HCT116 (cell line): Measurements from ENCODE around the gene RREB1. TPM values are rescaled to one million over a fixed set of nuclear protein-coding genes. Genes with fewer than 3 reads are reported as not detected.

Experiments used
- ATAC-seq: fragments of 200-7000 bp; cut with Tn5 transposase; 2 replicates; pipeline ENCODE4 v1.9.1; 2020; ENCODE audit warnings: mild to moderate bottlenecking, moderate library complexity
- BruUV-seq: library from RNA; stranded (reverse); fragments of 400-500 nt; replicated peaks from 2 replicates; lab custom pipeline; 2021; lab: Mats Ljungman, UMichigan
- CTCF ChIA-PET: fragments of 300-600 bp; sonication (Branson Sonifier 250); formaldehyde crosslinking; loops from one replicate; lab custom pipeline; 2021; ENCODE audit warnings: antibody characterized with exemption; lab: Charles Lee
- POLR2A ChIA-PET: fragments of 300-600, 350-600 bp; sonication (Branson Sonifier 250); formaldehyde crosslinking; loops from one replicate; lab custom pipeline; 2021; ENCODE audit warnings: antibody characterized with exemption; lab: Charles Lee
- RAD21 ChIA-PET, 2 experiments: fragments of 300-600 bp; sonication (Branson Sonifier 250); formaldehyde crosslinking; loops; one replicate each; lab custom pipeline; 2023; ENCODE audit warnings: low total read pairs in 2 of 2; ENCODE audit not compliant: uncharacterized antibody in 2 of 2, unreplicated experiment in 2 of 2, low non-redundant PET in 1 of 2; lab: Charles Lee
- DNase-seq: peaks from one replicate; pipeline ENCODE4 v3.0.0-alpha.2; 2010; ENCODE audit warnings: low read depth, low spot score
- H2AFZ ChIP-seq: fragments of 200-600 bp; shearing (Covaris generic), sonication (generic); 2 replicates; pipeline ENCODE4 v1.6.1; 2017; ENCODE audit warnings: low read depth, mixed run types, mixed read lengths, antibody characterized with exemption, low read length; ENCODE audit not compliant: poor library complexity, severe bottlenecking
- H3K27ac ChIP-seq: 2 replicates; pipeline ENCODE4 v1.5.1; 2012; ENCODE audit warnings: low read depth, low read length
- H3K27me3 ChIP-seq: fragments of 200-600 bp; sonication (generic); 2 replicates; pipeline ENCODE4 v1.6.1; 2016; ENCODE audit warnings: mixed run types, low read length, mixed read lengths; ENCODE audit not compliant: insufficient read depth
- H3K36me3 ChIP-seq, 2 experiments: fragments of 200-500 bp in 1 of 2; fragments of 200-600 bp in 1 of 2; sonication (Bioruptor generic) in 1 of 2; sonication (generic) in 1 of 2; 2 replicates each; pipeline versions ENCODE4 v1.5.1 to v1.6.1; 2014 to 2016; ENCODE audit warnings: low read length in 2 of 2, inconsistent platforms in 1 of 2, mixed read lengths in 1 of 2, mixed run types in 1 of 2; ENCODE audit not compliant: insufficient read depth in 2 of 2, control insufficient read depth in 1 of 2
- H3K4me1 ChIP-seq, 2 experiments: fragments of 200-600 bp in 1 of 2; sonication (generic) in 1 of 2; 2 replicates each; pipeline versions ENCODE4 v1.5.1 to v1.6.1; 2012 to 2017; ENCODE audit warnings: low read length in 2 of 2, inconsistent platforms in 1 of 2, mild to moderate bottlenecking in 1 of 2, mixed read lengths in 1 of 2, mixed run types in 1 of 2, moderate library complexity in 1 of 2; ENCODE audit not compliant: insufficient read depth in 2 of 2, control insufficient read depth in 1 of 2
- H3K4me2 ChIP-seq: fragments of 200-600 bp; sonication (generic); 2 replicates; pipeline ENCODE4 v1.6.1; 2017; ENCODE audit warnings: mixed run types, low read length, mixed read lengths
- H3K4me3 ChIP-seq, 2 experiments: fragments of 200-600 bp in 1 of 2; sonication (generic) in 1 of 2; replicated peaks in 1 of 2; 2 replicates each; pipeline ENCODE4 v1.5.1; 2011 to 2016; ENCODE audit warnings: low read length in 2 of 2, control low read depth in 1 of 2, low read depth in 1 of 2, mild to moderate bottlenecking in 1 of 2, mixed read lengths in 1 of 2, mixed run types in 1 of 2
- H3K79me2 ChIP-seq: fragments of 200-600 bp; sonication (generic); 2 replicates; pipeline ENCODE4 v1.6.1; 2017; ENCODE audit warnings: mild to moderate bottlenecking, mixed run types, low read length, moderate library complexity, mixed read lengths; ENCODE audit not compliant: insufficient read depth
- H3K9ac ChIP-seq: fragments of 200-600 bp; sonication (generic); 2 replicates; pipeline ENCODE4 v1.6.1; 2016; ENCODE audit warnings: low read length, mixed read lengths
- H3K9me2 ChIP-seq: fragments of 200-600 bp; sonication (generic), shearing (Covaris generic); 2 replicates; pipeline ENCODE4 v1.6.1; 2017; ENCODE audit warnings: mixed run types, mild to moderate bottlenecking, moderate library complexity; ENCODE audit not compliant: insufficient read depth
- H3K9me3 ChIP-seq, 2 experiments: fragments of 200-500 bp in 1 of 2; fragments of 200-600 bp in 1 of 2; sonication (Bioruptor generic) in 1 of 2; sonication (generic) in 1 of 2; 2 replicates each; pipeline ENCODE4 v1.6.1; 2014 to 2017; ENCODE audit warnings: low read length in 2 of 2, mixed read lengths in 2 of 2, inconsistent platforms in 1 of 2, low read depth in 1 of 2, mild to moderate bottlenecking in 1 of 2, mixed run types in 1 of 2, moderate library complexity in 1 of 2; ENCODE audit not compliant: control insufficient read depth in 1 of 2, insufficient read depth in 1 of 2
- H4K20me1 ChIP-seq: fragments of 200-600 bp; sonication (generic), shearing (Covaris generic); 2 replicates; pipeline ENCODE4 v1.6.1; 2017; ENCODE audit warnings: mixed run types, mild to moderate bottlenecking, moderate library complexity; ENCODE audit not compliant: insufficient read depth
- CBX3 ChIP-seq: IDR thresholded peaks from 2 replicates; pipeline ENCODE4 v1.6.1; 2012; ENCODE audit warnings: low read depth
- EGR1 ChIP-seq: IDR thresholded peaks from 2 replicates; pipeline ENCODE4 v1.6.1; 2012; ENCODE audit warnings: low read depth
- FOSL1 ChIP-seq: IDR thresholded peaks from 2 replicates; pipeline ENCODE4 v1.6.1; 2012; ENCODE audit warnings: low read depth
- JUND ChIP-seq: IDR thresholded peaks from 2 replicates; pipeline ENCODE4 v1.6.1; 2012
- POLR2A ChIP-seq: IDR thresholded peaks from 2 replicates; pipeline ENCODE4 v1.7.0; 2011; ENCODE audit warnings: borderline replicate concordance; ENCODE audit not compliant: insufficient read depth, insufficient read length; ENCODE audit errors: extremely low read depth
- SP1 ChIP-seq: IDR thresholded peaks from 2 replicates; pipeline ENCODE4 v1.6.1; 2012; ENCODE audit warnings: low read depth
- TCF7L2 ChIP-seq: IDR thresholded peaks from 2 replicates; pipeline ENCODE4 v1.7.0; 2011; ENCODE audit warnings: borderline replicate concordance, inconsistent platforms; ENCODE audit not compliant: insufficient read depth, insufficient read length; ENCODE audit errors: extremely low read depth
- intact Hi-C: fragments of 100-400 bp; cut with micrococcal nuclease; formaldehyde crosslinking; loops from 2 replicates; pipeline ENCODE4 v1.10.0; 2022
- total RNA-seq: library from RNA; stranded (reverse); gene quantifications from one replicate; pipeline ENCODE4 v1.2.1, GENCODE V29; 2021; ENCODE audit not compliant: unreplicated experiment
- TF ChIP-seq, protein P1 (sequence below): IDR thresholded peaks from 2 replicates; pipeline ENCODE4 v1.6.1; 2012; ENCODE audit warnings: low read depth
- TF ChIP-seq, protein P2 (sequence below): IDR thresholded peaks from 2 replicates; pipeline ENCODE4 v1.6.1; 2012
- TF ChIP-seq, protein P3 (sequence below): IDR thresholded peaks from 2 replicates; pipeline ENCODE4 v1.6.1; 2012

The RREB1 gene
- total RNA-seq, 1 experiment from 2014 or later, result 47.9 TPM

DNA sequence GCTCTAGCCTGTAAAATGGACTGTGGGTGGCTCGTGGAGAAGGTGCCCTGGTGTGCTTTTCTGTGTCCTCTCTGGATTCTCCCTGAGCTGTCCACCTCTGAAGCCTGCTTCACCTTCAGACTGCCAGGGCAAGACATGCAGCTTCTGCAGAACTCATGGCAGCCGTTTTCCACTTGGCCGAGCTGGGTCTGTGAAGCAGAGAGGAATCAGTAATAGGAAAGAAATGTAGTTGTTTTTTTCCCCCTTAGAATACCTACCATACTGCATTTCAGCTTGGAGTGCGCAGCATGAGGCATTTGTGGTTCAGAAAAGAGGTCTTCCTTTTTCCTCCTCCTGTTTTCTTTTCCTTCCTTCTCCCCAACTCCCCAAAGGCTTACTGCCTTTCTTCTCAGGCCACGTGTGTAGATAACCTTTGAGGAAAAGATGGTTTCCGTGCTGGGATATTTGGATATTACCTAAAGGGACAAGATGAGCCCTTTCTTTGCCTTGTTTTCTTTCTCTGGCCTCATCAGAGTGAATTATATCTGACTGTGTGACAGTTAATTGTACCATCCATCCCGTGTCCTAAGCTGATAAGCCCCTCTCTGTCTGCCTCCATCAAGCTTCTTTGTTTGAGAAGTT, 39.4 kb downstream of the RREB1 start (continued):
- TF ChIP-seq, protein P1, sequence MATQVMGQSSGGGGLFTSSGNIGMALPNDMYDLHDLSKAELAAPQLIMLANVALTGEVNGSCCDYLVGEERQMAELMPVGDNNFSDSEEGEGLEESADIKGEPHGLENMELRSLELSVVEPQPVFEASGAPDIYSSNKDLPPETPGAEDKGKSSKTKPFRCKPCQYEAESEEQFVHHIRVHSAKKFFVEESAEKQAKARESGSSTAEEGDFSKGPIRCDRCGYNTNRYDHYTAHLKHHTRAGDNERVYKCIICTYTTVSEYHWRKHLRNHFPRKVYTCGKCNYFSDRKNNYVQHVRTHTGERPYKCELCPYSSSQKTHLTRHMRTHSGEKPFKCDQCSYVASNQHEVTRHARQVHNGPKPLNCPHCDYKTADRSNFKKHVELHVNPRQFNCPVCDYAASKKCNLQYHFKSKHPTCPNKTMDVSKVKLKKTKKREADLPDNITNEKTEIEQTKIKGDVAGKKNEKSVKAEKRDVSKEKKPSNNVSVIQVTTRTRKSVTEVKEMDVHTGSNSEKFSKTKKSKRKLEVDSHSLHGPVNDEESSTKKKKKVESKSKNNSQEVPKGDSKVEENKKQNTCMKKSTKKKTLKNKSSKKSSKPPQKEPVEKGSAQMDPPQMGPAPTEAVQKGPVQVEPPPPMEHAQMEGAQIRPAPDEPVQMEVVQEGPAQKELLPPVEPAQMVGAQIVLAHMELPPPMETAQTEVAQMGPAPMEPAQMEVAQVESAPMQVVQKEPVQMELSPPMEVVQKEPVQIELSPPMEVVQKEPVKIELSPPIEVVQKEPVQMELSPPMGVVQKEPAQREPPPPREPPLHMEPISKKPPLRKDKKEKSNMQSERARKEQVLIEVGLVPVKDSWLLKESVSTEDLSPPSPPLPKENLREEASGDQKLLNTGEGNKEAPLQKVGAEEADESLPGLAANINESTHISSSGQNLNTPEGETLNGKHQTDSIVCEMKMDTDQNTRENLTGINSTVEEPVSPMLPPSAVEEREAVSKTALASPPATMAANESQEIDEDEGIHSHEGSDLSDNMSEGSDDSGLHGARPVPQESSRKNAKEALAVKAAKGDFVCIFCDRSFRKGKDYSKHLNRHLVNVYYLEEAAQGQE, result no peak
- TF ChIP-seq EGR1 (no peak), CBX3 (no peak), POLR2A (no peak)
- TF ChIP-seq, protein P2, sequence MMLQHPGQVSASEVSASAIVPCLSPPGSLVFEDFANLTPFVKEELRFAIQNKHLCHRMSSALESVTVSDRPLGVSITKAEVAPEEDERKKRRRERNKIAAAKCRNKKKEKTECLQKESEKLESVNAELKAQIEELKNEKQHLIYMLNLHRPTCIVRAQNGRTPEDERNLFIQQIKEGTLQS, result no peak
- TF ChIP-seq, protein P3, sequence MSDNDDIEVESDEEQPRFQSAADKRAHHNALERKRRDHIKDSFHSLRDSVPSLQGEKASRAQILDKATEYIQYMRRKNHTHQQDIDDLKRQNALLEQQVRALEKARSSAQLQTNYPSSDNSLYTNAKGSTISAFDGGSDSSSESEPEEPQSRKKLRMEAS, result no peak

DNA sequence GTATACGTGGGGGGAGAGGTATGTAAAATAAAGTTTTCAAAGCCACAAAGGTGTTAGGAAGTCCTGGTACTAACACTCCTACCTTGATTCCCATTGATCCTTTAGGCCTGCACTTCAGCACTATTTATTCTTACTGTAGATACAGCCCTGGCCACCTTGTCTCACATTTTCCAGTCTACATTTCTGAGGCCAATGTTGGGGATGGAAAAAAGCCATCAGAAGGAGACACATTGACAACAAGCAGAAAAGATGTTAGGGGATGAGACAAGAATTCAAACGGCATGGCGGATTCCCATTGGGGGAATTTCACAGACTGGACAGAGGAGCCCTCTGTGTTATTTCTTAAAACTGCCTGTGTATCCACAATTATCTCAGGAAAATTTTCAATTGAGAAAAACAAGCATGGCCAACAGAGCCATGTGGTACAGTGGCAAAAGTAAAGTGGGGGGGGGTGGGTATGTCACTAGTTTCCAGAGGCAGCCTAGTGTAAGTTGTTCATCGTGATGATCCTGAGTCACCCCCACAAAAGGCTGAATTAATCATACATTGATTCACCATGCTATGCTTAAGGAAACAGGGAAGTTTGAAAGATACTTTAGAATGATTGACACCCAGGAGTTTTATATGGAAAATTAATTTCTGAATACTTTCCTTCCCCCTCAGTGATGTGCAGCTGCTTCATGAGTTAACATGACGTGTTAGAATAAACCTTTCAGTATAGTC, 40.5 kb downstream of the RREB1 start:
- no peaks in the 10 kb centered on the region for H3K36me3 ChIP-seq
- no peak for TF ChIP-seq TCF7L2
- TF ChIP-seq JUND, result peak; percentile 29; the same call in 1 of the 2 replicates
- 0 out of 2 replicates have a peak, but pooled peaks have one; percentile 32 for TF ChIP-seq SP1
- TF ChIP-seq, protein P3, result peak; percentile 42; the same call in 1 of the 2 replicates
- peak; percentile 29; the same call in 1 of the 2 replicates for TF ChIP-seq FOSL1
- no peak overlapping the region for H3K4me3 ChIP-seq
- ChIA-PET POLR2A (no interaction called here), RAD21 (interaction anchor here in 1 of 2 experiments (0.7 kb wide), 1 partner anchor 328 kb away, joined by 3 read pairs; no protein-coding TSS in a partner anchor), CTCF (no interaction called here)
- H3K9ac ChIP-seq, result no peak overlapping the region
- ATAC-seq (no peak), DNase-seq (no peak)
- no peaks in the 10 kb centered on the region for H3K27me3 ChIP-seq
- no peak overlapping the region for H3K27ac ChIP-seq
- peaks cover 23 to 68% of the 10 kb centered on the region in 2 experiments for H3K4me1 ChIP-seq
- no TSS peak for BruUV-seq
- no peaks in the 10 kb centered on the region for H4K20me1 ChIP-seq
- intact Hi-C loops, result no loop called here
- H3K9me2 ChIP-seq, result no peaks in the 10 kb centered on the region
- peak overlapping the region; percentile 29 for H3K4me2 ChIP-seq
- no peaks in the 10 kb centered on the region for H3K9me3 ChIP-seq
- peaks cover 95% of the 10 kb centered on the region for H3K79me2 ChIP-seq
- H2AFZ ChIP-seq, result no peak overlapping the region
